ENCODE measurements around the gene FBXO28.
A peak's percentile ranks its signal among the peaks of the same experiment; 100 is the strongest.
"Not testable (repeated sequence)": the region's sequence is repeated elsewhere in the genome, so short reads cannot be mapped to it uniquely, and the experiment has no call there.

The FBXO28 gene

GRCh38 chr1:224192082-224192788 is 78.3 kb downstream of the FBXO28 start:
- DNase-seq, result no peak

GRCh38 chr1:224193319-224193966 is 79.5 kb downstream of the FBXO28 start:
- DNase-seq, result no peak

GRCh38 chr1:224196813-224197600 is 83.1 kb downstream of the FBXO28 start:
- no peak for DNase-seq

GRCh38 chr1:224198572-224198971 is 84.7 kb downstream of the FBXO28 start:
- no peak for DNase-seq

GRCh38 chr1:224199679-224200078 is 85.8 kb downstream of the FBXO28 start:
- no peak for DNase-seq

GRCh38 chr1:224201383-224201782 is 87.5 kb downstream of the FBXO28 start:
- DNase-seq, result no peak

GRCh38 chr1:224201853-224202252 is 87.9 kb downstream of the FBXO28 start:
- no peak for DNase-seq

- no peak for DNase-seq
These were observed 89.5 kb downstream of the FBXO28 start for GRCh38 chr1:224203243-224204016.

GRCh38 chr1:224205438-224205840 is 91.5 kb downstream of the FBXO28 start:
- peak; percentile 20 for DNase-seq

GRCh38 chr1:224205931-224206538 is 92.1 kb downstream of the FBXO28 start:
- not testable (repeated sequence) for DNase-seq

GRCh38 chr1:224211206-224211962 is 97.5 kb downstream of the FBXO28 start:
- DNase-seq, result no peak

Data from CD4-positive, alpha-beta T cell treated with Interleukin-17A for 1 hour (primary cell).